H9 (cell line): ENCODE results near the gene IQCE. TPM values are rescaled to one million over a fixed set of nuclear protein-coding genes. Genes with fewer than 3 reads are reported as not detected.

Source experiments
- DNase-seq: peaks from one replicate; pipeline ENCODE4 v3.0.0-alpha.2; 2017
- H2AFZ ChIP-seq: one replicate; pipeline ENCODE4 v1.6.1; 2013; ENCODE audit warnings: mild to moderate bottlenecking, low read length, control low read depth, moderate library complexity
- H2AK5ac ChIP-seq: 2 replicates; pipeline ENCODE4 v1.6.1; 2013; ENCODE audit warnings: low read length, control low read depth, mixed read lengths; ENCODE audit not compliant: insufficient read length
- H2BK120ac ChIP-seq: one replicate; pipeline ENCODE4 v1.6.1; 2013; ENCODE audit warnings: low read depth, mild to moderate bottlenecking, low read length, control low read depth, inconsistent platforms; ENCODE audit not compliant: poor library complexity, severe bottlenecking
- H2BK12ac ChIP-seq: 2 replicates; pipeline ENCODE4 v1.6.1; 2013; ENCODE audit warnings: low read length, control low read depth, mixed read lengths, low read depth; ENCODE audit not compliant: insufficient read length
- H2BK15ac ChIP-seq: 2 replicates; pipeline ENCODE4 v1.6.1; 2013; ENCODE audit warnings: low read depth, low read length, control low read depth
- H2BK20ac ChIP-seq: one replicate; pipeline ENCODE4 v1.6.1; 2013; ENCODE audit warnings: low read depth, mild to moderate bottlenecking, low read length, control low read depth, inconsistent platforms; ENCODE audit not compliant: poor library complexity, severe bottlenecking
- H2BK5ac ChIP-seq: 2 replicates; pipeline ENCODE4 v1.6.1; 2013; ENCODE audit warnings: low read length, control low read depth, mixed read lengths; ENCODE audit not compliant: insufficient read length
- H3K14ac ChIP-seq: 2 replicates; pipeline ENCODE4 v1.6.1; 2013; ENCODE audit warnings: low read length, control low read depth; ENCODE audit not compliant: insufficient read depth
- H3K18ac ChIP-seq: 2 replicates; pipeline ENCODE4 v1.6.1; 2013; ENCODE audit warnings: low read depth, mild to moderate bottlenecking, mixed read lengths, low read length, control low read depth; ENCODE audit not compliant: insufficient read length
- H3K23ac ChIP-seq: 2 replicates; pipeline ENCODE4 v1.6.1; 2013; ENCODE audit warnings: low read length, control low read depth, mixed read lengths, low read depth; ENCODE audit not compliant: insufficient read length
- H3K23me2 ChIP-seq: 2 replicates; pipeline ENCODE4 v1.6.1; 2013; ENCODE audit warnings: low read depth, mild to moderate bottlenecking, mixed read lengths, low read length, control low read depth; ENCODE audit not compliant: insufficient read length, poor library complexity, severe bottlenecking
- H3K27ac ChIP-seq: 2 replicates; pipeline ENCODE4 v1.5.1; 2013; ENCODE audit warnings: low read length, control low read depth, mixed read lengths, low read depth; ENCODE audit not compliant: insufficient read length
- H3K27me3 ChIP-seq: 2 replicates; pipeline ENCODE4 v1.6.1; 2013; ENCODE audit warnings: low read length, control low read depth, inconsistent platforms; ENCODE audit not compliant: insufficient read depth
- H3K4ac ChIP-seq: 2 replicates; pipeline ENCODE4 v1.6.1; 2013; ENCODE audit warnings: low read depth, mild to moderate bottlenecking, control low read depth, inconsistent platforms, low read length, moderate library complexity
- H3K4me1 ChIP-seq: 2 replicates; pipeline ENCODE4 v1.6.1; 2013; ENCODE audit warnings: low read length, control low read depth, inconsistent platforms; ENCODE audit not compliant: insufficient read depth
- H3K4me2 ChIP-seq: 2 replicates; pipeline ENCODE4 v1.6.1; 2013; ENCODE audit warnings: low read length, control low read depth, mixed read lengths; ENCODE audit not compliant: insufficient read length, insufficient read depth
- H3K56ac ChIP-seq: 2 replicates; pipeline ENCODE4 v1.6.1; 2013; ENCODE audit warnings: low read depth, mild to moderate bottlenecking, mixed read lengths, low read length, control low read depth; ENCODE audit not compliant: insufficient read length
- H3K79me1 ChIP-seq: 2 replicates; pipeline ENCODE4 v1.6.1; 2013; ENCODE audit warnings: low read depth, mild to moderate bottlenecking, moderate library complexity, low read length, control low read depth, inconsistent platforms; ENCODE audit not compliant: insufficient read depth, poor library complexity, severe bottlenecking
- H3K79me2 ChIP-seq: 2 replicates; pipeline ENCODE4 v1.6.1; 2013; ENCODE audit warnings: low read length, control low read depth, inconsistent platforms; ENCODE audit not compliant: insufficient read depth
- H3K9ac ChIP-seq: 2 replicates; pipeline ENCODE4 v1.6.1; 2013; ENCODE audit warnings: low read length, control low read depth, mixed read lengths; ENCODE audit not compliant: insufficient read length; ENCODE audit errors: extremely low read depth
- H3K9me3 ChIP-seq: one replicate; pipeline ENCODE4 v1.6.1; 2013; ENCODE audit warnings: low read depth, low read length, inconsistent platforms; ENCODE audit not compliant: control insufficient read depth
- H3T11ph ChIP-seq: one replicate; pipeline ENCODE4 v1.6.1; 2013; ENCODE audit warnings: mild to moderate bottlenecking, low read length, control low read depth, inconsistent platforms
- H4K20me1 ChIP-seq: one replicate; pipeline ENCODE4 v1.6.1; 2013; ENCODE audit not compliant: control insufficient read depth, insufficient read length, insufficient read depth
- H4K5ac ChIP-seq: 2 replicates; pipeline ENCODE4 v1.6.1; 2013; ENCODE audit warnings: low read depth, mild to moderate bottlenecking, mixed read lengths, low read length, control low read depth; ENCODE audit not compliant: insufficient read length
- H4K8ac ChIP-seq: replicated peaks from 2 replicates; pipeline ENCODE4 v1.6.1; 2013; ENCODE audit warnings: low read length, control low read depth, mixed read lengths, low read depth; ENCODE audit not compliant: insufficient read length
- H4K91ac ChIP-seq: 2 replicates; pipeline ENCODE4 v1.6.1; 2013; ENCODE audit warnings: low read depth, mild to moderate bottlenecking, moderate library complexity, mixed read lengths, low read length, control low read depth; ENCODE audit not compliant: insufficient read length
- H3K27ac Mint-ChIP-seq, 3 experiments: 2 replicates in 2 of 3; 3 replicates in 1 of 3; pipeline ENCODE4 v1.8.0; 2020 to 2021; ENCODE audit warnings: mixed read lengths in 3 of 3, mild to moderate bottlenecking in 1 of 3, moderate library complexity in 1 of 3
- H3K27me3 Mint-ChIP-seq: 2 replicates; pipeline ENCODE4 v1.8.0; 2021; ENCODE audit warnings: low read depth, mild to moderate bottlenecking, moderate library complexity, mixed read lengths
- H3K36me3 Mint-ChIP-seq, 3 experiments: 2 replicates in 2 of 3; 3 replicates in 1 of 3; pipeline ENCODE4 v1.8.0; 2020 to 2021; ENCODE audit warnings: low read depth in 3 of 3, mixed read lengths in 3 of 3; ENCODE audit not compliant: insufficient read depth in 1 of 3
- H3K4me1 Mint-ChIP-seq, 2 experiments: 2 replicates each; pipeline ENCODE4 v1.8.0; 2020; ENCODE audit warnings: mixed read lengths in 2 of 2
- H3K4me3 Mint-ChIP-seq, 2 experiments: 2 replicates in 1 of 2; 3 replicates in 1 of 2; pipeline ENCODE4 v1.8.0; 2020 to 2021; ENCODE audit warnings: mild to moderate bottlenecking in 2 of 2, mixed read lengths in 2 of 2, moderate library complexity in 1 of 2
- H3K9me3 Mint-ChIP-seq, 2 experiments: 2 replicates in 1 of 2; 3 replicates in 1 of 2; pipeline ENCODE4 v1.8.0; 2020; ENCODE audit warnings: mild to moderate bottlenecking in 2 of 2, mixed read lengths in 2 of 2, moderate library complexity in 1 of 2
- CTCF ChIP-seq: fragments of 200-600 bp; sonication (generic); conservative IDR thresholded peaks from 3 replicates; pipeline ENCODE4 v1.8.0; 2021; ENCODE audit warnings: antibody characterized with exemption, mild to moderate bottlenecking
- WGBS: extraction: QIAGEN DNeasy Blood & Tissue Kit; methylation state at CpG from one replicate; pipeline ENCODE4 v1.1.7; 2013; ENCODE audit warnings: missing lambda C conversion rate, low lambda C conversion rate, mixed read lengths; ENCODE audit not compliant: insufficient read length; ENCODE audit errors: extremely low coverage; 5-methylcytosine and 5-hydroxymethylcytosine counted together
- total RNA-seq: library from RNA; stranded (reverse); gene quantifications from 2 replicates; pipeline ENCODE4 v1.2.1, GENCODE V29; 2021

Gene IQCE
- total RNA-seq, 1 experiment from 2014 or later: 7.0 TPM

- no peak for DNase-seq
- no CpG with 5 or more reads among the region's 10 CpGs for WGBS
- H3K9ac ChIP-seq: no peak overlapping the region
- H2BK20ac ChIP-seq: no peak overlapping the region
- Mint-ChIP-seq H3K27ac (no peak overlapping the region; a peak in 1 of 7 replicates), H3K4me1 (peaks cover 11 to 26% of the 10 kb centered on the region in 2 experiments), H3K27me3 (peaks cover 2% of the 10 kb centered on the region), H3K36me3 (no peaks in the 10 kb centered on the region; a peak in 1 of 7 replicates), H3K9me3 (no peaks in the 10 kb centered on the region), H3K4me3 (no peak overlapping the region)
- H3K56ac ChIP-seq: no peak overlapping the region
- TF ChIP-seq CTCF: no peak
- no peaks in the 10 kb centered on the region for H3K23me2 ChIP-seq
- H3K9me3 ChIP-seq: no peaks in the 10 kb centered on the region
- no peaks in the 10 kb centered on the region for H3K79me1 ChIP-seq
- no peak overlapping the region for H3K18ac ChIP-seq
- H4K8ac ChIP-seq: no peak overlapping the region
- no peak overlapping the region for H3T11ph ChIP-seq
- H2BK12ac ChIP-seq: no peak overlapping the region
- no peak overlapping the region for H3K4me2 ChIP-seq
- no peak overlapping the region for H3K4ac ChIP-seq
- H3K27me3 ChIP-seq: no peaks in the 10 kb centered on the region
- H2AFZ ChIP-seq: no peak overlapping the region
- H2BK15ac ChIP-seq: no peak overlapping the region
- H3K4me1 ChIP-seq: peaks cover 2% of the 10 kb centered on the region; the same call in 1 of the 2 replicates
- no peak overlapping the region for H2BK5ac ChIP-seq
- no peaks in the 10 kb centered on the region for H3K79me2 ChIP-seq
- no peak overlapping the region for H3K27ac ChIP-seq
- H4K20me1 ChIP-seq: no peaks in the 10 kb centered on the region
- no peak overlapping the region for H2BK120ac ChIP-seq
- no peak overlapping the region for H4K91ac ChIP-seq
- H2AK5ac ChIP-seq: no peak overlapping the region
- H3K23ac ChIP-seq: no peak overlapping the region
- H3K14ac ChIP-seq: no peak overlapping the region
- H4K5ac ChIP-seq: no peak overlapping the region
These were observed 64.9 kb downstream of the IQCE start for GRCh38 chr7:2623698-2624014.
